ENCODE data around the gene IL20RB.
"Not testable (repeated sequence)": the region's sequence is repeated elsewhere in the genome, so short reads cannot be mapped to it uniquely, and the experiment has no call there.

Gene IL20RB

GRCh38 chr3:136992115-136992514 lies 34.3 kb downstream of the IL20RB start:
- TF ChIP-seq, protein P1, sequence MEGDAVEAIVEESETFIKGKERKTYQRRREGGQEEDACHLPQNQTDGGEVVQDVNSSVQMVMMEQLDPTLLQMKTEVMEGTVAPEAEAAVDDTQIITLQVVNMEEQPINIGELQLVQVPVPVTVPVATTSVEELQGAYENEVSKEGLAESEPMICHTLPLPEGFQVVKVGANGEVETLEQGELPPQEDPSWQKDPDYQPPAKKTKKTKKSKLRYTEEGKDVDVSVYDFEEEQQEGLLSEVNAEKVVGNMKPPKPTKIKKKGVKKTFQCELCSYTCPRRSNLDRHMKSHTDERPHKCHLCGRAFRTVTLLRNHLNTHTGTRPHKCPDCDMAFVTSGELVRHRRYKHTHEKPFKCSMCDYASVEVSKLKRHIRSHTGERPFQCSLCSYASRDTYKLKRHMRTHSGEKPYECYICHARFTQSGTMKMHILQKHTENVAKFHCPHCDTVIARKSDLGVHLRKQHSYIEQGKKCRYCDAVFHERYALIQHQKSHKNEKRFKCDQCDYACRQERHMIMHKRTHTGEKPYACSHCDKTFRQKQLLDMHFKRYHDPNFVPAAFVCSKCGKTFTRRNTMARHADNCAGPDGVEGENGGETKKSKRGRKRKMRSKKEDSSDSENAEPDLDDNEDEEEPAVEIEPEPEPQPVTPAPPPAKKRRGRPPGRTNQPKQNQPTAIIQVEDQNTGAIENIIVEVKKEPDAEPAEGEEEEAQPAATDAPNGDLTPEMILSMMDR (IDR thresholded peaks at IDR 0.05; ENCODE audit: insufficient read depth, low read depth, low read length, missing control alignments): no peak
- DNase-seq (ENCODE audit: low read depth): no peak
- H3K4me3 ChIP-seq (ENCODE audit: low read depth, low read length): no peak overlapping the region

GRCh38 chr3:136994772-136995516 lies 37.2 kb downstream of the IL20RB start:
- DNase-seq (ENCODE audit: low read depth): no peak
- TF ChIP-seq, protein P1 (IDR thresholded peaks at IDR 0.05; ENCODE audit: insufficient read depth, low read depth, low read length, missing control alignments): no peak
- H3K4me3 ChIP-seq (ENCODE audit: low read depth, low read length): no peak overlapping the region

DNA sequence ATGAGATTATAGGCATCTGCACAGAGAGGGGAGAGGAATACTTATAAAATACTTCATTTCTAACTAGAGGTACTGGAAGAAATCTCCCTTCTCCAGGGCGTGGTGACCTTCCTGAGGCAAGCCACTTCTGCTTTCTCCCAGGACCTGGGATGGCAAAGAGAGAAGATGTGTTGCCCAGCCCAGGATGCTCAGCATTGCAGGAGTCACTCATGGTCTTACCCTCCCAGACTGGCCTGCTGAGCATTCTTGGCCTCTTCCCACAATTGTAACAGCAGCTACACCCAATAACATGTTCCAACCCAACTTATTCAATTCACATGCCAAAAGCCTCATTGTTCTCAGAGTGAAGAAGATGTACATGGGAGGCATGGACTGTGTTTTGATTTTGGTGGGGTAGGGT lies 37.9 kb downstream of the IL20RB start:
- H3K4me3 ChIP-seq (ENCODE audit: low read depth, low read length): no peak overlapping the region
- TF ChIP-seq, protein P1 (IDR thresholded peaks at IDR 0.05; ENCODE audit: insufficient read depth, low read depth, low read length, missing control alignments): no peak
- no peak for DNase-seq (ENCODE audit: low read depth)

- DNase-seq (ENCODE audit: low read depth): no peak
- TF ChIP-seq, protein P1 (IDR thresholded peaks at IDR 0.05; ENCODE audit: insufficient read depth, low read depth, low read length, missing control alignments): no peak
- H3K4me3 ChIP-seq (ENCODE audit: low read depth, low read length): no peak overlapping the region
These were observed 42.3 kb downstream of the IL20RB start for GRCh38 chr3:137000039-137000438.

- not testable (repeated sequence) for H3K4me3 ChIP-seq (ENCODE audit: low read depth, low read length); DNase-seq (ENCODE audit: low read depth)
These were observed 49.6 kb downstream of the IL20RB start for GRCh38 chr3:137007376-137007775.

DNA sequence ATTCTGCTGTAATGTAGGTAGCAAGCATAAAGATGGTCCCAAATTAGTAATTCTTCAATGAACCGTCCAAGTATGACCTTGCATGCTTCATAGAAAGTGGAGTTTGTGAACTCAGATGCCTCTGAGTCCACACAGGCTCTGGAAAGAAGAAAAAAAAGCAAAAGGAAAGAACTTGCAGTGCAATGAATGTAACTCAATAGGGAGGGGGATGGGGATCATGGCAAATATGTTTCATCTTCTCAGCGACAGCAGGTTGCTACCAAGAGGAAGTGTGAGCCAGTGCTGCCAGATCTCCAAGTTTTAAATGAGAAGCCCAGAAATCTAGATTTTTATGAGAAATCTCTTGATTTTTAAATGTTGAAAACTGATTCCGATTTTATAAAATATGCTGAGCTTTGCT lies 50.3 kb downstream of the IL20RB start:
- TF ChIP-seq, protein P1 (IDR thresholded peaks at IDR 0.05; ENCODE audit: insufficient read depth, low read depth, low read length, missing control alignments): no peak
- no peak overlapping the region for H3K4me3 ChIP-seq (ENCODE audit: low read depth, low read length)
- no peak for DNase-seq (ENCODE audit: low read depth)

GRCh38 chr3:137008976-137009375 lies 51.2 kb downstream of the IL20RB start:
- DNase-seq (ENCODE audit: low read depth): no peak
- TF ChIP-seq, protein P1 (IDR thresholded peaks at IDR 0.05; ENCODE audit: insufficient read depth, low read depth, low read length, missing control alignments): no peak

More at GRCh38 chr3:137008976-137009375, 51.2 kb downstream of the IL20RB start:
- H3K4me3 ChIP-seq (ENCODE audit: low read depth, low read length): no peak overlapping the region

Data from GM12865 (cell line).